ENCODE measurements around the gene ACAD11.

The ACAD11 gene

DNA sequence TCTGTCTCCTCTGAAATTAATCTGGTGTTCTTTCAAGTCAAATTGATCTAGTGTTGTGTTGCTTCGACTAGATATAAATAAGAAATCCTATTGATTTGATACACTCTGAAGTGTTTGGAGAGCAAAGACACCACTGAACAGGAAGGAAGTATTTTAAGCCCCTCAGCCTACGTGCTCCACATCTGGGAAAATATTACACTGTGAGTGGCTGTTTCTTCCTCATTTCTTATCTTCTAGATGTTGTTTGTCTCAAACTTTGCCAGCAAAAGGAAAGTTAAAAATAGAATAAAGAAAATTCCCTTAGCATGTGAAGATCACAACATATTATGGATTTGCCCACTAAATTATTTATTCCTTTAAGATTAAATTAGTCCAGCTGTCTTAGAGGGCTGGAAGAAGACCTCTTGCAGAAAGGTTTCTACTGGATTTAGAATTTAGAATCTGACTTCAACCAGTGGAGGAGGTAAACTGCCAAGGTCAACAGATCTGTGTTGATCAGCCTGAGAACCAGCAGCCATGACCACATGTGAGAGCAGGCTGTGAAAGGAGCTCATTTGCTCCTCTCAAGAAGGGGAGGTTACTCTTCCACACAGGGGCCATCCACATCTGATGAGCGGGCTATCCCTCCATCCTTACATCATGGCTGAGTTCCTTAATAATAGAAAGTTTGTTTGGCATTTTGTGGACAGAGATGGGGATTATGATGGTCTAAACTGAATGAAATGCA lies 108.9 kb downstream of the ACAD11 start:
- DNase-seq (ENCODE audit: low spot score) = no peak

DNA sequence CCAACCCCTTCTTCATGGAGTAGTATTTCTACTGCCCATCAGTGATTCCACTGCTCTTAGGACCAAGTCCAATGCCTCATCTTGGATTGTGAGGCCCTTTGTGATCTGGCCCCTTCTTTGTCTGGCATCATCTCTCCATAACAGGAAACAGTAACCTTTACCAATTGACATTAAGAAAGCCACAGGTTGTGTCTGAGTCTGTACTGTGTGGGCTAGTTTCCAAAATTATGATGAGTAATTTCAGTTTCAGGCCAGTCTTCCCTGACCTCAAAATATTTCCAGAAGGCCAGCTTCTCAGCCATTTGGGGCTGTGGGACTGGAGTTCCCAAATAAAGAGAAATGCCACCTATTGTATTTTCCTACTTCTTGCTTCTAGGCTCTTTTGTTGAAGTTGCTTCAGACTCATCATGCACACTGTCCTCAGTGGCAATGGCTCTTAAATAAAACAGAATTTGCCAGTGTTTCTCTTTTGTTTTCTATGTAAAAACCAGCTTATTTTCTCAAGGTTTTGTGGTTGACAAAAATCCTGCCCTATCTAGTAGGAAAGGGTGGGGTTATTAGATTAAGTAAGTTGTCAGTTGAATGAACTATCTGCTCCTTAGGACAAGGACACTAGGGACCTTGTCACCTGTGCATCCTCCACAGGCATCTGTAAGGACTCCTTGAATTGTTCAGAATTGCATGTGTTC lies 109.6 kb downstream of the ACAD11 start:
- DNase-seq (ENCODE audit: low spot score) = no peak

GRCh38 chr3:132549169-132549568 lies 110.4 kb downstream of the ACAD11 start:
- DNase-seq (ENCODE audit: low spot score) = no peak

- no peak for DNase-seq (ENCODE audit: low spot score)
Observed at GRCh38 chr3:132545471-132545870, 114.1 kb downstream of the ACAD11 start.

- no peak for DNase-seq (ENCODE audit: low spot score)
Observed at GRCh38 chr3:132544130-132544529, 115.5 kb downstream of the ACAD11 start.

GRCh38 chr3:132543011-132543739 lies 116.4 kb downstream of the ACAD11 start:
- DNase-seq (ENCODE audit: low spot score) = no peak

GRCh38 chr3:132542577-132542976 lies 117.0 kb downstream of the ACAD11 start:
- no peak for DNase-seq (ENCODE audit: low spot score)

GRCh38 chr3:132539681-132540080 lies 119.9 kb downstream of the ACAD11 start:
- no peak for DNase-seq (ENCODE audit: low spot score)

DNA sequence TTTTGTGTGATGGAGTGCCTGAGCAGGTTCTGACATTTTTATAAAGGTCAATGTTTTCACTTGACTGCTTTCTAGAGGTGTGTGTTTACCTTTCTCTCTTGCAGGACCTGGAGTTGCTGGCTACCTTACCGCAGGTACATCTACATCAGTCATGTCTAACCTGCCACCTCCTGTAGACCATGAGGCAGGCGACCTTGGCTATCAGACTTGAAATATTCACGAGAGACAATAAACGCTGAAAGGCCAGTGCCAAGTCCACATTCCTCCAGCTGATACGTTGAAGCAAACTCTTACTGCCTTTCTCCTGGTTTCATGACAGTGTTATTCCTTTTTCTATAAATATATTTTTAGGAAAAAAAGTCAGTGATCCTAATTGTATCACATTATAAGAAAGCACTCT lies 121.5 kb downstream of the ACAD11 start:
- no peak for DNase-seq (ENCODE audit: low spot score)

GRCh38 chr3:132537297-132537696 lies 122.3 kb downstream of the ACAD11 start:
- no peak for DNase-seq (ENCODE audit: low spot score)

GRCh38 chr3:132536442-132537153 lies 123.0 kb downstream of the ACAD11 start:
- DNase-seq (ENCODE audit: low spot score) = no peak

DNA sequence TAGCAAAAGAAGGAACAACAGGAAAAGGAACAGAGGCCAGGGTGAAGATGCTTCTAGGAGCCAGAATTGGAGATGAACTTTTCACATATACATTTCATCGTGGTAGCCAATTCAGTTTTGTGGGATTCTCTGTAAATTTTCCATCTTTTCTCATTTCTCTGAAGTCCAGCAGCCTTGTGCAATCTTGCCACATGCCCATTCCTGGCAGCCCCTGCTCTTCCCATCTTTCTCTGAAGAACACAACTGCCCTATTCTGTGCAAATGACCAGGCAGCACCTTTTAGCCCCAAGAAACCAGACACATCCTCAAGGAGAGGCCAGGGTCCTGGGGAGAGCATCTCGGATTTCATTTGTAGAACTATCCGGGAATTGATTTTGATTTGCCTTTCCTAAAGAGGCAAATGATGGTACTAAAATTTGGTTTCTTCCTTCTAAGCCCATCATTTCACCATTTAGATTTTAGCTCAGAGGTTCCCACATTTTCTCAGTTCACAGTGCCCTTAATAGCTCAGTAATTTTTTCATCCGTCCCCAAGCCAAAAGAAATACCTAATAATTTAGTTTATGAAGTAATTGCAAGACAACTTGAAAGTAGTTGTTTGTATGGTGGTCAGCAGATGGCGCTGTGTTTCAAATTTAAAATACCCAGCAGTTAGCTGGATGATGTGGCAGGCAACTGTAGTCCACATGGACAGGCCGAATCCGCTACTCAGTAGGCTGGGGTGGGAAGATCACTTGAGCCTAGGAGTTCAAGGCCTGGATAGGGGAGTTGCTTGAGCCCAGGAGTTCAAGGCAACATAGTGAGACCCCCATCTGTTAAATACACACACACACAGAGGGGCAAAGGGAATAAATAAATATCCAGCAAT lies 123.8 kb downstream of the ACAD11 start:
- peak; percentile 32 for DNase-seq (ENCODE audit: low spot score)

DNA sequence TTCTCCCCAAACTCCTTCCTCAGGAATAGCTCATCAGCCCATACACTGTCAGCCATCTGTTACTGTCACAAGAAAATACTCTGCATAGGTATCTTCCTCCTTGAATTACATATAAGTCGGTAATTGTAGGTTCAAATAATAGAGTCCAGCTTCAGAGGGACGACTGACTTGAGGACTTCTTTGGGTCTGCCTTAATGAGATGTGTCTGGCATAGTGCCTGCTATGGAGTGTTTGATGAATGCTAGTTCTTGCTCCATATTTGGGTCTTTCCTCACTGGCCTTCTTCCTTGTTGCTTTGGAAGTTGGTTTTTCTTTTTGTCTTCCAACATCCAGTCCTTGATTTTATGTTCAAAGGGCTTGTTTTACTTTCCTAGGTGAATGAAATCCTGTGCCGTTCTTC lies 129.0 kb downstream of the ACAD11 start:
- DNase-seq (ENCODE audit: low spot score) = no peak

DNA sequence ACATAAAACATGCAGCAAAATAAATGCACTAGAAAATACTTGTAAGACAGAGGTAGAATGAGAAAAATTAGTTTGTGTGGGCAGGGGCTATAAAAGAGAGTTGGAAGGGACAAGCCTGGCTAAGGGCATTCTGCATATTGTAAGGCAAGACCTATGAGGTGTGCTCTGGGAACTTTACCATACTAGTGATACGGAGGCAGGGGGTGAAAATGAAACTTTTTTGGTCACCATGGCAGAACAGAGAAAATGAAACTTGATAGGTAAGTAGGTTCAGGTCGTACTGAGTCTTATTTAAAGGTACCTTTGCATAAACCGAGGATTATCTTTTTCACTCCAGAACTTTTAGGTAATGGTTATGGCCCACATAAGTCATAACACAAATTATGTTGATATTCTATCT lies 137.3 kb downstream of the ACAD11 start:
- DNase-seq (ENCODE audit: low spot score) = no peak

GRCh38 chr3:132521901-132522300 lies 137.7 kb downstream of the ACAD11 start:
- no peak for DNase-seq (ENCODE audit: low spot score)

GRCh38 chr3:132519914-132520313 lies 139.7 kb downstream of the ACAD11 start:
- no peak for DNase-seq (ENCODE audit: low spot score)

DNA sequence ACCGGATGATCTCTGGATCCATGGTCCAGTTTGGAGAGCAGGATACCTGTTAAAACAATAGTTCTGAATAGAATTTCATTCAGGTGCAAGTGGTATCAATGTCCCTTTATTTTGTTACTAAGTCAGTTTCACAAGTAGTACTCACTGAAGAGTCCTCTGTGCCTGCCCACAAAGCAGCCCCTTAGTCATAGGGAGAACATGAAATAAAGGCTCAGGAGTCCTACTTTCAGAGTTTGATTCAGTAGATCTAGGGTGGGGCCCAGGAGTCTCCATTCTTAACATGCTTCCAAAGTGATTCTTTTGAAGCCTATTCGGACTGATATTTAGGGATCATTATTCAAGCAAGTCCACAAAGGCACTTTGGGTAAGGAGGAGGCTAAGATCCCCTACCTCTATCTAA lies 142.3 kb downstream of the ACAD11 start:
- no peak for DNase-seq (ENCODE audit: low spot score)

- no peak for DNase-seq (ENCODE audit: low spot score)
Observed at GRCh38 chr3:132513057-132513456, 146.6 kb downstream of the ACAD11 start.

DNA sequence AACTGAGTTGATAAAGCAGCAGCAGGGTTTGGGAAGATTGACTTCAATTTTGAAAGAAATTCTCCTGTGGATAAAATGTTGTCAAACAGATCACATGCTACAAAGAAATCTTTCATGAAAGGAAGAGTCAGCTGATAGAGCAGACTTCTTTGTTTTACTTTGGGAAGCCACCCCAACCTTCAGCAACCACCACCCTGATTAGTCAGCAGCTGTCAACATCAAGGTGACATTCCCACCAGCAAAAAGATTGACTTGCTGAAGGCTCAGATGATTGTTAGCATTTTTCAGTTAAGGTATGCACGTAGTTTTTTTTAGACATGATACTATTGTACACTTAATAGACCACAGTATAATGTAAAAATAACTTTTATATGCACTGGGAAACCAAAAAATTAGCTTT lies 150.1 kb downstream of the ACAD11 start:
- DNase-seq (ENCODE audit: low spot score) = no peak

DNA sequence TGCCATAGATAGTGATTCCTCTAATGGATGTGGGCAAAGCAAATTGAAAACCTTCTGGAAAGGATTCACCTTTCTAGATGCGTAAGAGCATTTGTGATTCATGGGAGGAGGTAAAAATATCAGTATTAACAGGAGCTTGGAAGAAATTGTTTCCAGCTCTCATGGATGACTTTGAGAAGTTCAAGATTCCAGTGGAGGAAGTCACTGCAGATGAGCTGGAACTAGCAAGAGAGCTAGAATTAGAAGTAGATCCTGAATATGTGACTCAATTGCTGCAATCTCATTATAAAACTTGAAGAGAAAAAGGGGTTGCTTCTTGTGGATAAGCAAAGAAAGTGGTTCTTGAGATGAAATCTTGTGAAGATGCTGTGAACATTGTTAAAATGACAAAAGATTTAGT lies 150.5 kb downstream of the ACAD11 start:
- no peak for DNase-seq (ENCODE audit: low spot score)

Data from CD4-positive, alpha-beta T cell treated with Interleukin-6 at 100 ng/mL for 8 hours (primary cell).